Smooth muscle cell of the coronary artery (primary cell): ENCODE results near the gene CD68. TPM values are rescaled to one million over a fixed set of nuclear protein-coding genes. Genes with fewer than 3 reads are reported as not detected.

Experiments used
- total RNA-seq: library from RNA; depleted of rRNA; stranded (reverse); fragments of >200 nt; gene quantifications from 2 replicates; pipeline ENCODE4 v1.2.3, GENCODE V29; 2014; ENCODE audit warnings: low replicate concordance

The CD68 gene
- 4.7 and 22.3 TPM in 2 replicates for total RNA-seq

GRCh38 chr17:7579001-7579833 is at the start of gene CD68:
Gene CD68, plus strand, starts transcription at chr17:7579638. Its CDS starts 40 bp downstream, at chr17:7579678.

GRCh38 chr17:7548585-7549400 is 30.6 kb upstream of the CD68 start, which contains the start of gene TNFSF12:
Gene TNFSF12, plus strand, starts transcription at chr17:7549058. Its CDS starts 96 bp downstream, at chr17:7549154.

GRCh38 chr17:7558544-7559319 is 20.7 kb upstream of the CD68 start, which contains the start of gene TNFSF13:
Gene TNFSF13, plus strand, starts transcription at chr17:7558750. Its CDS starts 290 bp downstream, at chr17:7559040.

GRCh38 chr17:7561589-7562207 is 17.7 kb upstream of the CD68 start, which contains the start of gene SENP3:
Gene SENP3, plus strand, starts transcription at chr17:7561919. Its CDS starts 1,158 bp downstream, at chr17:7563077.

GRCh38 chr17:7583253-7584109 is 4.0 kb downstream of the CD68 start, which contains the start of gene MPDU1:
Gene MPDU1, plus strand, starts transcription at chr17:7583852. Its CDS starts 11 bp downstream, at chr17:7583863.

GRCh38 chr17:7589891-7590691 is 10.7 kb downstream of the CD68 start, which contains the start of gene SOX15:
Gene SOX15, minus strand, starts transcription at chr17:7590094. Its CDS starts 418 bp downstream, at chr17:7589676.

GRCh38 chr17:7614425-7615264 is 35.2 kb downstream of the CD68 start, which contains the start of gene FXR2:
Gene FXR2, minus strand, starts transcription at chr17:7614897. Its CDS starts 365 bp downstream, at chr17:7614532.

GRCh38 chr17:7627250-7628121 is 48.0 kb downstream of the CD68 start, which contains the start of gene SAT2:
Gene SAT2, minus strand, starts transcription at chr17:7627821. Its CDS starts 186 bp downstream, at chr17:7627635.

GRCh38 chr17:7629939-7630571 is 50.6 kb downstream of the CD68 start, which contains the start of gene SHBG:
Gene SHBG, plus strand, starts transcription at chr17:7630135. Its CDS starts 38 bp downstream, at chr17:7630173.

Other genes with a start within 250 kb of the CD68 start
- gene ACAP1, start 243.1 kb upstream of the CD68 start, total RNA-seq, result 1.3 and 4.3 TPM in 2 replicates
- gene KCTD11, start 227.5 kb upstream of the CD68 start, total RNA-seq, result 4.9 and 10.4 TPM in 2 replicates
- gene TMEM95, start 224.5 kb upstream of the CD68 start, total RNA-seq, result not detected in 2 replicates
- gene TNK1, start 198.5 kb upstream of the CD68 start, total RNA-seq, result 0.08 and 0.35 TPM in 2 replicates
- gene PLSCR3, start 185.1 kb upstream of the CD68 start, total RNA-seq, result 8.5 and 23.2 TPM in 2 replicates
- gene TMEM256, start 175.5 kb upstream of the CD68 start, total RNA-seq, result 42.7 and 135 TPM in 2 replicates
- 3.7 and 5.0 TPM in 2 replicates for gene NLGN2, start 171.8 kb upstream of the CD68 start, total RNA-seq
- gene SPEM1, start 159.3 kb upstream of the CD68 start, total RNA-seq, result not detected in 2 replicates
- not detected in 2 replicates for gene SPEM2, start 154.0 kb upstream of the CD68 start, total RNA-seq
- not detected in 2 replicates for gene SPEM3, start 150.8 kb upstream of the CD68 start, total RNA-seq
- gene TMEM102, start 144.2 kb upstream of the CD68 start, total RNA-seq, result 0.94 and 4.4 TPM in 2 replicates
- gene FGF11, start 140.1 kb upstream of the CD68 start, total RNA-seq, result 2.6 and 5.4 TPM in 2 replicates
- gene CHRNB1, start 134.6 kb upstream of the CD68 start, total RNA-seq, result 7.1 and 9.6 TPM in 2 replicates
- 9.2 and 9.8 TPM in 2 replicates for gene ZBTB4, start 100.0 kb upstream of the CD68 start, total RNA-seq
- not detected in 2 replicates for gene SLC35G6, start 98.2 kb upstream of the CD68 start, total RNA-seq
- 62.8 and 87.6 TPM in 2 replicates for gene POLR2A, start 95.3 kb upstream of the CD68 start, total RNA-seq
- 3.9 TPM in 2 replicates for gene TNFSF12, start 30.6 kb upstream of the CD68 start, total RNA-seq
- gene TNFSF13, start 20.9 kb upstream of the CD68 start, total RNA-seq, result 0.59 and 1.1 TPM in 2 replicates
- 45.4 and 76.6 TPM in 2 replicates for gene SENP3, start 17.7 kb upstream of the CD68 start, total RNA-seq
- 48.6 and 59.0 TPM in 2 replicates for gene MPDU1, start 4.2 kb downstream of the CD68 start, total RNA-seq
- gene SOX15, start 10.5 kb downstream of the CD68 start, total RNA-seq, result 0.23 TPM in 1 of 2 replicates, not detected in the other
- 24.0 and 58.9 TPM in 2 replicates for gene FXR2, start 35.3 kb downstream of the CD68 start, total RNA-seq
- 39.1 and 56.6 TPM in 2 replicates for gene SAT2, start 48.2 kb downstream of the CD68 start, total RNA-seq
- 0.23 and 1.2 TPM in 2 replicates for gene SHBG, start 50.5 kb downstream of the CD68 start, total RNA-seq
- gene ATP1B2, start 71.3 kb downstream of the CD68 start, total RNA-seq, result not detected in 2 replicates
- 14.3 and 23.0 TPM in 2 replicates for gene TP53, start 107.9 kb downstream of the CD68 start, total RNA-seq
- 2.6 and 4.6 TPM in 2 replicates for gene WRAP53, start 108.8 kb downstream of the CD68 start, total RNA-seq
- gene EFNB3, start 125.6 kb downstream of the CD68 start, total RNA-seq, result 0.47 and 1.4 TPM in 2 replicates
- gene DNAH2, start 138.1 kb downstream of the CD68 start, total RNA-seq, result 0.15 and 0.35 TPM in 2 replicates